ENCODE results near the gene DGKQ. TPM values are rescaled to one million over a fixed set of nuclear protein-coding genes. Genes with fewer than 3 reads are reported as not detected.

The DGKQ gene
- total RNA-seq, 1 experiment from 2014 or later = 22.0 TPM

DNA sequence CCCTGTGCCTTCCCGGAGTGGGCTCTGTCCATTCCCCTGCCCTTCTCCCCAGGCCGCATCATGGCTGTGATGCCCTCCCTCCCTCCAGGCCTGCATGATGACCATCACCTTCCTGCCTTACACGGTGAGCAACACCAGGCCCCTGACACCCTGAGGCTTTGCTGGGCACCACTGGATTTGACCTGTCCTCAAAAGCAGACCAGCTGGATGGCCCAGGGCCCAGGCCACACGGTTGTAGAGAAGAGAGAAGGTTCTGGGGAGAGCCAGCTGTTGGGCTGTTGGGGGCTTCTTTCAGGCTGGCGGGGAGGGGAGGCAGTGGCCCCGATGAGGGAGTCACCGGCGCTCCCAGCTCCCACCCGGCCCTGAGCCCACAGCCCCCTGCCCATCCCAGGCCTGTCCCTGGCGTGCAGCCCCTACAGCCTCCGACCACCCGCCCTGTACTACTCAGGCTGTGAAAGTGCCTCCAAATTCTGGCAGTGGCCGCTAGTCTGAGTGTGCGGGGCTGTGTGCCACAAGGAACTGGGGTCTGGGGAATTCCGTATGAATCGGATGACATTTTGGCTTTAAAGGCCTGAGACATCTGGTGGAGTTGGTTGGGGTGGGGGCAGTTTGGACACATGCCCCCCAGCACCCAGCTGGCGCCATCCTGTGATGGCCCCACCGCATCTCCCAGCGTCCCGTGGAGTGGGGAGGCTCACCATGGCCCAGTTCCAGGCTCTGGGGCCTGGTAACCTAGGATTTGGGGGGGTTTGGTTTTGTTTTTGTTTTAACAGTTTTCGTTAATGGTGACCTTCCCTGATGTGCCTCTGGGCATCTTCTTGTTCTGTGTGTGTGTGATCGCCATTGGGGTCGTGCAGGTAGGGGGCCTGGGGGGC is 21.5 kb downstream of the DGKQ start:
- TF ChIP-seq, protein P1, sequence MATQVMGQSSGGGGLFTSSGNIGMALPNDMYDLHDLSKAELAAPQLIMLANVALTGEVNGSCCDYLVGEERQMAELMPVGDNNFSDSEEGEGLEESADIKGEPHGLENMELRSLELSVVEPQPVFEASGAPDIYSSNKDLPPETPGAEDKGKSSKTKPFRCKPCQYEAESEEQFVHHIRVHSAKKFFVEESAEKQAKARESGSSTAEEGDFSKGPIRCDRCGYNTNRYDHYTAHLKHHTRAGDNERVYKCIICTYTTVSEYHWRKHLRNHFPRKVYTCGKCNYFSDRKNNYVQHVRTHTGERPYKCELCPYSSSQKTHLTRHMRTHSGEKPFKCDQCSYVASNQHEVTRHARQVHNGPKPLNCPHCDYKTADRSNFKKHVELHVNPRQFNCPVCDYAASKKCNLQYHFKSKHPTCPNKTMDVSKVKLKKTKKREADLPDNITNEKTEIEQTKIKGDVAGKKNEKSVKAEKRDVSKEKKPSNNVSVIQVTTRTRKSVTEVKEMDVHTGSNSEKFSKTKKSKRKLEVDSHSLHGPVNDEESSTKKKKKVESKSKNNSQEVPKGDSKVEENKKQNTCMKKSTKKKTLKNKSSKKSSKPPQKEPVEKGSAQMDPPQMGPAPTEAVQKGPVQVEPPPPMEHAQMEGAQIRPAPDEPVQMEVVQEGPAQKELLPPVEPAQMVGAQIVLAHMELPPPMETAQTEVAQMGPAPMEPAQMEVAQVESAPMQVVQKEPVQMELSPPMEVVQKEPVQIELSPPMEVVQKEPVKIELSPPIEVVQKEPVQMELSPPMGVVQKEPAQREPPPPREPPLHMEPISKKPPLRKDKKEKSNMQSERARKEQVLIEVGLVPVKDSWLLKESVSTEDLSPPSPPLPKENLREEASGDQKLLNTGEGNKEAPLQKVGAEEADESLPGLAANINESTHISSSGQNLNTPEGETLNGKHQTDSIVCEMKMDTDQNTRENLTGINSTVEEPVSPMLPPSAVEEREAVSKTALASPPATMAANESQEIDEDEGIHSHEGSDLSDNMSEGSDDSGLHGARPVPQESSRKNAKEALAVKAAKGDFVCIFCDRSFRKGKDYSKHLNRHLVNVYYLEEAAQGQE (IDR thresholded peaks at IDR 0.05; ENCODE audit: low read depth) = no peak
- TF ChIP-seq FOSL1 (IDR thresholded peaks at IDR 0.05; ENCODE audit: low read depth) = no peak
- TF ChIP-seq SRF (IDR thresholded peaks at IDR 0.05; ENCODE audit: low read depth) = no peak
- no peak for TF ChIP-seq EGR1 (IDR thresholded peaks at IDR 0.05; ENCODE audit: low read depth)
- no peak for TF ChIP-seq ATF3 (IDR thresholded peaks at IDR 0.05)
- TF ChIP-seq, protein P2, sequence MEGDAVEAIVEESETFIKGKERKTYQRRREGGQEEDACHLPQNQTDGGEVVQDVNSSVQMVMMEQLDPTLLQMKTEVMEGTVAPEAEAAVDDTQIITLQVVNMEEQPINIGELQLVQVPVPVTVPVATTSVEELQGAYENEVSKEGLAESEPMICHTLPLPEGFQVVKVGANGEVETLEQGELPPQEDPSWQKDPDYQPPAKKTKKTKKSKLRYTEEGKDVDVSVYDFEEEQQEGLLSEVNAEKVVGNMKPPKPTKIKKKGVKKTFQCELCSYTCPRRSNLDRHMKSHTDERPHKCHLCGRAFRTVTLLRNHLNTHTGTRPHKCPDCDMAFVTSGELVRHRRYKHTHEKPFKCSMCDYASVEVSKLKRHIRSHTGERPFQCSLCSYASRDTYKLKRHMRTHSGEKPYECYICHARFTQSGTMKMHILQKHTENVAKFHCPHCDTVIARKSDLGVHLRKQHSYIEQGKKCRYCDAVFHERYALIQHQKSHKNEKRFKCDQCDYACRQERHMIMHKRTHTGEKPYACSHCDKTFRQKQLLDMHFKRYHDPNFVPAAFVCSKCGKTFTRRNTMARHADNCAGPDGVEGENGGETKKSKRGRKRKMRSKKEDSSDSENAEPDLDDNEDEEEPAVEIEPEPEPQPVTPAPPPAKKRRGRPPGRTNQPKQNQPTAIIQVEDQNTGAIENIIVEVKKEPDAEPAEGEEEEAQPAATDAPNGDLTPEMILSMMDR (IDR thresholded peaks at IDR 0.05 in 2 of 3, conservative IDR thresholded peaks at IDR 0.05 in 1 of 3; ENCODE audit: borderline replicate concordance in 1 of 3, insufficient read depth in 1 of 3, low read depth in 2 of 3, low read length in 2 of 3) = no peak

More for the DNA sequence above, 21.5 kb downstream of the DGKQ start:
- ChIA-PET RAD21 (ENCODE audit: low non-redundant PET in 1 of 2, low total read pairs in 2 of 2, uncharacterized antibody in 2 of 2, unreplicated experiment in 2 of 2) (no interaction called here), POLR2A (no interaction called here), CTCF (no interaction called here)
- Histone ChIP-seq H3K4me3 (replicated peaks in 1 of 2; ENCODE audit: low read depth in 1 of 2, low read length in 2 of 2) (no peak overlapping the region), H3K4me1 (ENCODE audit: control insufficient read depth in 1 of 2, insufficient read depth in 2 of 2, low read length in 2 of 2) (no peaks in the 10 kb centered on the region), H4K20me1 (ENCODE audit: insufficient read depth) (no peaks in the 10 kb centered on the region), H3K4me2 (ENCODE audit: low read length) (no peak overlapping the region), H3K9me3 (ENCODE audit: control insufficient read depth in 1 of 2, insufficient read depth in 1 of 2, low read depth in 1 of 2, low read length in 2 of 2) (no peaks in the 10 kb centered on the region), H3K27ac (ENCODE audit: low read depth, low read length) (no peak overlapping the region), H3K36me3 (ENCODE audit: control insufficient read depth in 1 of 2, insufficient read depth in 2 of 2, low read length in 2 of 2) (no peaks in the 10 kb centered on the region), H3K9ac (ENCODE audit: low read length) (no peak overlapping the region), H3K79me2 (ENCODE audit: insufficient read depth, low read length) (no peaks in the 10 kb centered on the region), H3K9me2 (ENCODE audit: insufficient read depth) (no peaks in the 10 kb centered on the region), H2AFZ (ENCODE audit: low read depth, low read length, poor library complexity, severe bottlenecking) (no peak overlapping the region), H3K27me3 (ENCODE audit: insufficient read depth, low read length) (no peaks in the 10 kb centered on the region)
- DNase-seq (ENCODE audit: low read depth, low spot score) (no peak), ATAC-seq (no peak)
- intact Hi-C loops (cut with micrococcal nuclease) = no loop called here
- BruUV-seq (replicated peaks) = no TSS peak
